ENCODE results near the gene UST. TPM values are rescaled to one million over a fixed set of nuclear protein-coding genes. Genes with fewer than 3 reads are reported as not detected.

UST gene
- total RNA-seq, 2 donors from 2014 or later = 15.3 to 16.3 TPM

- Histone ChIP-seq H3K9me3 (ENCODE audit: control insufficient read depth, low read length) (no peaks in the 10 kb centered on the region), H3K9ac (ENCODE audit: extremely low read depth, low read length, poor library complexity, severe bottlenecking) (no peak overlapping the region), H3K4me1 (ENCODE audit: control insufficient read depth, insufficient read depth, low read length) (no peaks in the 10 kb centered on the region), H3K27ac (ENCODE audit: low read depth, low read length) (no peak overlapping the region), H3K4me3 (ENCODE audit: low read length) (no peak overlapping the region), H3K36me3 (ENCODE audit: control insufficient read depth, insufficient read depth, low read length) (no peaks in the 10 kb centered on the region), H3K27me3 (ENCODE audit: control insufficient read depth, insufficient read depth, low read length, poor library complexity, severe bottlenecking) (no peaks in the 10 kb centered on the region)
- no peak overlapping the region for H3K27ac Mint-ChIP-seq
- TF ChIP-seq CTCF (conservative IDR thresholded peaks at IDR 0.05) = no peak
- 86 to 97% methylated on average over 3 to 7 of the region's 7 CpGs for WGBS, 2 experiments (ENCODE audit: insufficient coverage in 1 of 2, insufficient read length in 1 of 2)
- peaks cover 6% of the 10 kb centered on the region for H3K4me1 Mint-ChIP-seq
- peaks cover 7% of the 10 kb centered on the region for H3K9me3 Mint-ChIP-seq
- H3K36me3 Mint-ChIP-seq (ENCODE audit: low read depth) = peaks cover 5% of the 10 kb centered on the region
- H3K4me3 Mint-ChIP-seq = no peak overlapping the region
- DNase-seq = no peak
- H3K27me3 Mint-ChIP-seq (ENCODE audit: insufficient read depth) = no peaks in the 10 kb centered on the region
Observed at GRCh38 chr6:148807784-148808183, 61.0 kb downstream of the UST start.

GRCh38 chr6:148808786-148809304, 62.0 kb downstream of the UST start:
- DNase-seq = no peak
- no peak for TF ChIP-seq CTCF (conservative IDR thresholded peaks at IDR 0.05)
- H3K9me3 Mint-ChIP-seq = peaks cover 7% of the 10 kb centered on the region
- H3K27me3 ChIP-seq (ENCODE audit: control insufficient read depth, insufficient read depth, low read length, poor library complexity, severe bottlenecking) = no peaks in the 10 kb centered on the region
- no peak overlapping the region for H3K4me3 ChIP-seq (ENCODE audit: low read length)
- no peaks in the 10 kb centered on the region for H3K4me1 ChIP-seq (ENCODE audit: control insufficient read depth, insufficient read depth, low read length)
- H3K27ac Mint-ChIP-seq = no peak overlapping the region
- H3K9ac ChIP-seq (ENCODE audit: extremely low read depth, low read length, poor library complexity, severe bottlenecking) = no peak overlapping the region
- peaks cover 5% of the 10 kb centered on the region for H3K36me3 Mint-ChIP-seq (ENCODE audit: low read depth)
- no peaks in the 10 kb centered on the region for H3K9me3 ChIP-seq (ENCODE audit: control insufficient read depth, low read length)
- H3K27ac ChIP-seq (ENCODE audit: low read depth, low read length) = no peak overlapping the region
- no peaks in the 10 kb centered on the region for H3K36me3 ChIP-seq (ENCODE audit: control insufficient read depth, insufficient read depth, low read length)
- 86 to 87% methylated on average over 4 to 5 of the region's 5 CpGs for WGBS, 2 experiments (ENCODE audit: insufficient coverage in 1 of 2, insufficient read length in 1 of 2)
- peaks cover 3% of the 10 kb centered on the region for H3K4me1 Mint-ChIP-seq
- H3K27me3 Mint-ChIP-seq (ENCODE audit: insufficient read depth) = no peaks in the 10 kb centered on the region
- H3K4me3 Mint-ChIP-seq = no peak overlapping the region

GRCh38 chr6:148811459-148811858, 64.6 kb downstream of the UST start:
- TF ChIP-seq CTCF (conservative IDR thresholded peaks at IDR 0.05) = no peak
- DNase-seq = no peak
- H3K4me3 Mint-ChIP-seq = no peak overlapping the region
- no peaks in the 10 kb centered on the region for H3K27me3 Mint-ChIP-seq (ENCODE audit: insufficient read depth)
- Histone ChIP-seq H3K9me3 (ENCODE audit: control insufficient read depth, low read length) (peaks cover 14% of the 10 kb centered on the region), H3K9ac (ENCODE audit: extremely low read depth, low read length, poor library complexity, severe bottlenecking) (no peak overlapping the region), H3K4me1 (ENCODE audit: control insufficient read depth, insufficient read depth, low read length) (peaks cover 5% of the 10 kb centered on the region), H3K4me3 (ENCODE audit: low read length) (no peak overlapping the region), H3K27ac (ENCODE audit: low read depth, low read length) (no peak overlapping the region), H3K36me3 (ENCODE audit: control insufficient read depth, insufficient read depth, low read length) (no peaks in the 10 kb centered on the region), H3K27me3 (ENCODE audit: control insufficient read depth, insufficient read depth, low read length, poor library complexity, severe bottlenecking) (no peaks in the 10 kb centered on the region)
- H3K36me3 Mint-ChIP-seq (ENCODE audit: low read depth) = peaks cover 10% of the 10 kb centered on the region
- no peak overlapping the region for H3K27ac Mint-ChIP-seq
- WGBS, 2 experiments (ENCODE audit: insufficient coverage in 1 of 2, insufficient read length in 1 of 2) = 89 to 100% methylated on average over 5 of the region's 5 CpGs
- H3K4me1 Mint-ChIP-seq = peaks cover 8% of the 10 kb centered on the region
- H3K9me3 Mint-ChIP-seq = peaks cover 24% of the 10 kb centered on the region
